ENCODE data around the gene TMEM179B. TPM values are rescaled to one million over a fixed set of nuclear protein-coding genes. Genes with fewer than 3 reads are reported as not detected.

TMEM179B gene
- total and polyA plus RNA-seq, 2 of the 4 experiments (the other 2 are of a cell fraction): 29.4 to 67.1 TPM

GRCh38 chr11:62770778-62771143 lies 16.4 kb upstream of the TMEM179B start:
- ChIA-PET POLR2A (ENCODE audit: unreplicated experiment) (interaction anchor here (1.0 kb wide), 1 partner anchor 17 kb away, joined by 3 read pairs; the partner anchor contains the start of gene ZBTB3), CTCF (interaction anchor here (0.9 to 3.8 kb wide), 2 partner anchors 9 to 16 kb away, joined by 5 to 26 read pairs; partner anchors contain the start of gene TMEM179B)
- H3K9ac ChIP-seq (ENCODE audit: low read depth, low read length): peak overlapping the region; percentile 71
- 0 out of 2 replicates have a peak, but pooled peaks cover 3% of the 10 kb centered on the region for H3K9me1 ChIP-seq (ENCODE audit: insufficient read depth, low read length)
- H4K91ac ChIP-seq (ENCODE audit: insufficient read depth, low read depth, low read length): peak overlapping the region; percentile 77
- TF ChIP-seq NFE2L2 (IDR thresholded peaks at IDR 0.05; ENCODE audit: low read depth, low read length) (no peak), CHD1 (IDR thresholded peaks at IDR 0.05; ENCODE audit: low read depth, low read length) (no peak), BHLHE40 (IDR thresholded peaks at IDR 0.05; ENCODE audit: low read depth, low read length) (no peak)
- peaks cover 11% of the 10 kb centered on the region for H3K36me3 ChIP-seq (ENCODE audit: control insufficient read depth, insufficient read depth, low read length)
- no peak for DNase-seq
- peak overlapping the region; percentile 94 for H2AFZ ChIP-seq (replicated peaks; ENCODE audit: low read length, poor library complexity)
- H2BK15ac ChIP-seq (ENCODE audit: low read depth, low read length): no peak overlapping the region; the same call in 2 of the 3 replicates
- peaks cover 3% of the 10 kb centered on the region for H3K4me1 ChIP-seq (ENCODE audit: control insufficient read depth, insufficient read depth, low read length)
- peak overlapping the region; percentile 17; the same call in 1 of the 2 replicates for H3K18ac ChIP-seq (ENCODE audit: low read depth, low read length)
- no peaks in the 10 kb centered on the region for H3K27me3 ChIP-seq (ENCODE audit: control insufficient read depth, insufficient read depth, low read length)
- peak overlapping the region; percentile 88 for H3K4ac ChIP-seq (ENCODE audit: low read depth, low read length)
- peak overlapping the region; percentile 65 for H2BK5ac ChIP-seq (ENCODE audit: low read depth, low read length, poor library complexity, severe bottlenecking)
- BruUV-seq (replicated peaks): no TSS peak
- H2AK5ac ChIP-seq (ENCODE audit: low read depth, low read length): peak overlapping the region; percentile 85
- peak overlapping the region; percentile 46 for H3K23ac ChIP-seq (ENCODE audit: low read depth, low read length)
- peak overlapping the region; percentile 72 for H3K4me2 ChIP-seq (ENCODE audit: low read depth, low read length)
- dilution Hi-C loops (cut with HindIII; ENCODE audit: low sequenced_read_pairs, unreplicated experiment): no loop called here
- in situ Hi-C loops (cut with MboI; ENCODE audit: low sequenced_read_pairs): no loop called here
- H2BK120ac ChIP-seq (ENCODE audit: low read depth, low read length): peak overlapping the region; percentile 22
- peak overlapping the region; percentile 97 for H4K5ac ChIP-seq (ENCODE audit: low read depth, low read length)
- peak; percentile 7 for ATAC-seq (ENCODE audit: low read depth)
- H3K27ac ChIP-seq (ENCODE audit: insufficient read depth, low read length): peak overlapping the region; percentile 72
- no CpG with 5 or more reads among the region's 18 CpGs for WGBS, 2 experiments (ENCODE audit: extremely low coverage in 2 of 2, insufficient read length in 1 of 2)
- H3K79me1 ChIP-seq (ENCODE audit: low read depth in 1 of 2, low read length in 2 of 2): peaks cover 8 to 31% of the 10 kb centered on the region in 2 experiments
- intact Hi-C loops (cut with micrococcal nuclease): no loop called here
- no peaks in the 10 kb centered on the region for H4K20me1 ChIP-seq (ENCODE audit: insufficient read depth, low read length)
- peak overlapping the region; percentile 80 for H3K14ac ChIP-seq (replicated peaks; ENCODE audit: low read depth, low read length)
- peak overlapping the region; percentile 93 to 97 for H4K8ac ChIP-seq (ENCODE audit: low read depth in 2 of 2, low read length in 2 of 2)
- no peaks in the 10 kb centered on the region for H3K9me3 ChIP-seq (ENCODE audit: control insufficient read depth, insufficient read depth, low read length)
- no peak overlapping the region for H2BK20ac ChIP-seq (ENCODE audit: low read depth, low read length)
- H3K4me3 ChIP-seq (ENCODE audit: insufficient read depth, low read depth, low read length): peak overlapping the region; percentile 30
- peak overlapping the region; percentile 91 for H3K56ac ChIP-seq (ENCODE audit: extremely low read depth, insufficient read depth, low read length)
- peak overlapping the region; percentile 77 for H2AK9ac ChIP-seq (replicated peaks; ENCODE audit: low read depth, low read length, poor library complexity)

Measured in IMR-90 (cell line).